Vagina (tissue), 2 donors: ENCODE measurements around the gene NDUFAF8. TPM values are rescaled to one million over a fixed set of nuclear protein-coding genes. Genes with fewer than 3 reads are reported as not detected.
A peak's percentile ranks its signal among the peaks of the same experiment; 100 is the strongest.

Experiments
- DNase-seq, 2 donors: peaks; one replicate each; pipeline ENCODE4 v3.0.0-alpha.2; 2017; ENCODE audit errors: extremely low spot score in 2 of 2
- H3K27ac ChIP-seq: fragments of 200-600 bp; sonication (generic); one replicate; pipeline ENCODE4 v1.5.1; 2019
- H3K27me3 ChIP-seq: fragments of 200-600 bp; sonication (generic); one replicate; pipeline ENCODE4 v1.5.1; 2019
- H3K36me3 ChIP-seq, 2 donors: fragments of 200-600 bp; sonication (generic); one replicate each; pipeline ENCODE4 v1.5.1; 2017 to 2019
- H3K4me1 ChIP-seq: fragments of 200-600 bp; sonication (generic); one replicate; pipeline ENCODE4 v1.5.1; 2019
- H3K4me3 ChIP-seq, 2 donors: fragments of 200-600 bp; sonication (generic); 1 replicate in 1 of 2; 2 replicates in 1 of 2; pipeline ENCODE4 v1.5.1; 2016 to 2019
- H3K9me3 ChIP-seq: fragments of 200-600 bp; sonication (generic); one replicate; pipeline ENCODE4 v1.5.1; 2019
- CTCF ChIP-seq, 3 experiments: fragments of 450-650 bp in 2 of 3; fragments of 200-600 bp in 1 of 3; sonication (generic) in 1 of 3; IDR thresholded peaks; one replicate each; pipeline ENCODE4 v1.5.1; 2017 to 2019; ENCODE audit warnings: antibody characterized with exemption in 3 of 3, mild to moderate bottlenecking in 2 of 3, moderate library complexity in 2 of 3
- POLR2A ChIP-seq, 2 donors: fragments of 450-650 bp; IDR thresholded peaks; one replicate each; pipeline ENCODE4 v1.6.1; 2017; ENCODE audit warnings: antibody characterized with exemption in 2 of 2, mild to moderate bottlenecking in 2 of 2, moderate library complexity in 2 of 2
- POLR2AphosphoS5 ChIP-seq, 2 donors: sonication (generic); formaldehyde crosslinking; IDR thresholded peaks; one replicate each; pipeline ENCODE4 v1.9.0; 2017; ENCODE audit warnings: antibody characterized with exemption in 2 of 2, mild to moderate bottlenecking in 2 of 2, low read depth in 1 of 2; ENCODE audit not compliant: insufficient read depth in 1 of 2
- intact Hi-C: fragments of 100-400 bp; cut with DNase I; formaldehyde crosslinking; loops from one replicate; pipeline ENCODE4 v1.15.1; 2023
- total RNA-seq: library from RNA; depleted of rRNA; stranded (reverse); fragments of >200 nt; gene quantifications from one replicate; pipeline ENCODE4 v1.2.3, GENCODE V29; 2016

The NDUFAF8 gene
- total RNA-seq, 1 donor from 2014 or later: 52.5 TPM

- DNase-seq: no peak
These were observed 2.7 kb downstream of the NDUFAF8 start for GRCh38 chr17:81241648-81242420.

GRCh38 chr17:81242421-81243332, 3.6 kb downstream of the NDUFAF8 start:
- Histone ChIP-seq H3K4me1 (peaks cover 34% of the 10 kb centered on the region), H3K9me3 (no peaks in the 10 kb centered on the region), H3K4me3 (no peak overlapping the region), H3K36me3 (no peaks in the 10 kb centered on the region), H3K27me3 (no peaks in the 10 kb centered on the region), H3K27ac (no peak overlapping the region)
- intact Hi-C loops: no loop called here
- no peak for TF ChIP-seq CTCF (IDR thresholded peaks at IDR 0.05)
- no peak for TF ChIP-seq POLR2A (IDR thresholded peaks at IDR 0.05)
- no peak for TF ChIP-seq POLR2AphosphoS5 (IDR thresholded peaks at IDR 0.05; ENCODE audit: insufficient read depth in 1 of 2, low read depth in 1 of 2)
- no peak for DNase-seq

More at GRCh38 chr17:81241648-81242420, 2.7 kb downstream of the NDUFAF8 start:
- Histone ChIP-seq H3K36me3 (no peaks in the 10 kb centered on the region), H3K4me1 (peaks cover 42% of the 10 kb centered on the region), H3K27ac (no peak overlapping the region), H3K9me3 (no peaks in the 10 kb centered on the region), H3K27me3 (no peaks in the 10 kb centered on the region), H3K4me3 (no peak overlapping the region)
- TF ChIP-seq POLR2AphosphoS5 (IDR thresholded peaks at IDR 0.05; ENCODE audit: insufficient read depth in 1 of 2, low read depth in 1 of 2) (no peak), POLR2A (IDR thresholded peaks at IDR 0.05) (no peak), CTCF (IDR thresholded peaks at IDR 0.05) (peak; percentile 27 to 50 (median 36))
- intact Hi-C loops: no loop called here

- intact Hi-C loops: no loop called here
- Histone ChIP-seq H3K9me3 (no peaks in the 10 kb centered on the region), H3K27me3 (no peaks in the 10 kb centered on the region), H3K4me3 (no peak overlapping the region), H3K36me3 (no peaks in the 10 kb centered on the region), H3K4me1 (peaks cover 28% of the 10 kb centered on the region), H3K27ac (no peak overlapping the region)
- TF ChIP-seq CTCF (IDR thresholded peaks at IDR 0.05): no peak
- DNase-seq: no peak
These were observed 4.2 kb downstream of the NDUFAF8 start for GRCh38 chr17:81243333-81243664.

- Histone ChIP-seq H3K27ac (no peak overlapping the region), H3K27me3 (no peaks in the 10 kb centered on the region), H3K4me1 (peaks cover 24% of the 10 kb centered on the region), H3K9me3 (no peaks in the 10 kb centered on the region), H3K36me3 (no peaks in the 10 kb centered on the region), H3K4me3 (no peak overlapping the region)
- no peak for DNase-seq
- no peak for TF ChIP-seq CTCF (IDR thresholded peaks at IDR 0.05)
- TF ChIP-seq POLR2AphosphoS5 (IDR thresholded peaks at IDR 0.05; ENCODE audit: insufficient read depth in 1 of 2, low read depth in 1 of 2): no peak
- no peak for TF ChIP-seq POLR2A (IDR thresholded peaks at IDR 0.05)
- intact Hi-C loops: no loop called here
These were observed 5.4 kb downstream of the NDUFAF8 start for GRCh38 chr17:81244358-81245023.
